GM18868 (cell line): Measurements from ENCODE around the gene MUC2.

Experiments used
- ATAC-seq: cut with Tn5 transposase; IDR thresholded peaks from one replicate; pipeline ENCODE4 v1.9.1; 2021; ENCODE audit warnings: mild to moderate bottlenecking, moderate library complexity; ENCODE audit not compliant: unreplicated experiment

Gene MUC2

GRCh38 chr11:1118755-1119603, 44.3 kb downstream of the MUC2 start:
- ATAC-seq, result no peak

- ATAC-seq, result no peak
Observed at GRCh38 chr11:1119604-1120146, 45.0 kb downstream of the MUC2 start.

DNA sequence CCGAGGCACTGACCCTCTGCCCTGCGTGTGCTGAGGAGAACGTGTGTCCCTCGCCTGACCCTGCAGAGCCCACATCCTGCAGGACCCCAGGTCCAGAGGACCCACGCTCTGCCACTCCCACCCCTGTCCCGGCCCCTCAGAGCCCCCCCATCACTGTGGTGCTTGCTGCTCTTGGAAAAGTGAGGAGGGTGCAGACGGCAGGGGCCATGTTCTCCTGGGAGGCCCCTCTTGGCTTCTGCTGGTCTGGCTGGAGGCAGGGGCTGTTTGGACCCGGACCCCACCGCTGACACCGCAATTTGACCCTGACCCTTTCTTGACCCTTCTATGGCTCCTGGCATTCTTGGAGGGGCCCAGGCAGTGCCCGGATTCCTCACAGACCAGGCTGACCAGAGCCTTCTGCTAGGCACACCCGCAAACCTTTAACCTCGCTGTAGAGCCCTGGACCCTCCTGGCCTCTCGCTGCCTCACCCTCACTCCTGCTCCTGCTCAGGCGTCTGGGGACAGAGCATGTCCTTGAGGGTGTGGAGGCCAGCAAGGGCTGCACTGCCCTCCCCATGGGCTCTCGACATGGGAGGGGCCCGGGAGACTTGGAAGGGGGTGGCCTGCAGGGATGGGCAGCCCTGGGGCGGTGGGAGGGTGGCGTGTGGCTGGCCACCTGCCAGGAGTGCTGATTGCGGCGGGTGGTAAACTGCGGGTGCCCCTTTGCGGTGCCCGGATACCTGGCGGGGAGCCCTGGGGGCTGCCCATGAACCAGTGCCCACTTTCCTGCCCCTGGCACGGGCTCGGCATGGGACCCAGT, 46.1 kb downstream of the MUC2 start:
- no peak for ATAC-seq

- no peak for ATAC-seq
Observed at GRCh38 chr11:1121331-1121812, 46.7 kb downstream of the MUC2 start.

- ATAC-seq, result no peak
Observed at GRCh38 chr11:1121813-1122663, 47.4 kb downstream of the MUC2 start.

DNA sequence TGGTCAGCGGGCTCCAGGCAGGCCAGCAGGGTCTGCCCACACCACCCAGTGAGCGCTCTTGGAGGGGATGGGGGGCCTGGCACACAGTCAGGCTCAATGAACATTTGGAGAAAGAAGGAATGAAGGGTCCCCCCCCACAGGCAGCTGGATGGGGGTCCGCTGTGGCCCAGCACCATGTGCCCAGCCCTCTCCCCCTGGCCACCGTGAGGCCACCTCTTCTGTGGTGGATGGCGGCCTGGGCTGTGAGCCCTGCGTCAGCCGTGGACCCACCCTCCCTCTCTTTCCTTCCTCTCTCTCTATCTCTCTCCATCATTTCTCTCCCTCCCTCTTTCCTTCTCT, 48.0 kb downstream of the MUC2 start:
- no peak for ATAC-seq

DNA sequence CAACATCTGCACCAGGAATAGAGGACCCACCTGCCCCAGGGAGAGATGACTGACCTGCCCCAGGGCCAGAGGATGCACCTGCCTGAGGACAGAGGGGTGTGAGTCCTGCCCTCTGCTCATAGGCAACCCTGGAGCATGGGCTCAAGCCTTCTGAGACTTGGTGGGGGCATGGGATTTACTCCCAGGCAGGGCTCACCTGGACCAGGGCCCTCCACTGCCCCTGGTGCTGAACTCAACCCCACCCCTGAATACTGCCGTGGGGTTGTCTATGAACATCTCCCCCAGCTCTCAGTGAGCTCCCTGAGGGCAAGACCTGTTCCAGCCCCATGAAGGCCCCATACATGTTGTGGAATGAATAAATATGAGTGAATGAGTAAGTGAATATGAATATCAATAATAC, 49.3 kb downstream of the MUC2 start:
- no peak for ATAC-seq
